NCI-H345 treated with DMSO at 0.1 percent for 48 hours (cell line): ENCODE measurements around the gene DPY19L3.
A peak's percentile ranks its signal among the peaks of the same experiment; 100 is the strongest.
"Not testable (repeated sequence)": the region's sequence is repeated elsewhere in the genome, so short reads cannot be mapped to it uniquely, and the experiment has no call there.

ENCODE experiments used
- DNase-seq: peaks from one replicate; lab custom pipeline; 2025; ENCODE audit not compliant: unreplicated experiment; lab: John Stamatoyannopoulos, UW

DPY19L3 gene

GRCh38 chr19:32438751-32439150 is 33.2 kb downstream of the DPY19L3 start:
- DNase-seq, result no peak

DNA sequence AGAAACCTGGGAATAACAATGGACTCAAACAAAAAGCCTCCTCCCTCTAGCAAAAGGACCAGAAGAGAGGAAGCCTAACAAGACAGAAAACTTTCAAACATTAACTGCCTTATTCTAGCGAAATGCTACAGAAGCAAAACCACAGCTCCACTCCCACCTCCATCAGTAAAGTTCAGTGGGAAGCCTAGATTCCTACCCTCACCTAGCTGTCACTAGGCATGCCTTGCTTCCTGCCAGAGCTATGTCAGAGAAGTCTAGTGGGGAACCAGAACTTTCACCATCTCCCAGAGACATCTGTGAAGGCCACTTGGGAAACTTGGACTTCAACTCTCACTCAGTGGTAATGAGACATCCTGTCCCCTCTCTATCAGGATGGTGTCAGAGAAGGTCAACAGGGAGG is 37.1 kb downstream of the DPY19L3 start:
- DNase-seq, result no peak

- not testable (repeated sequence) for DNase-seq
Observed at GRCh38 chr19:32447534-32447933, 42.0 kb downstream of the DPY19L3 start.

GRCh38 chr19:32448026-32448425 is 42.5 kb downstream of the DPY19L3 start:
- DNase-seq, result no peak

DNA sequence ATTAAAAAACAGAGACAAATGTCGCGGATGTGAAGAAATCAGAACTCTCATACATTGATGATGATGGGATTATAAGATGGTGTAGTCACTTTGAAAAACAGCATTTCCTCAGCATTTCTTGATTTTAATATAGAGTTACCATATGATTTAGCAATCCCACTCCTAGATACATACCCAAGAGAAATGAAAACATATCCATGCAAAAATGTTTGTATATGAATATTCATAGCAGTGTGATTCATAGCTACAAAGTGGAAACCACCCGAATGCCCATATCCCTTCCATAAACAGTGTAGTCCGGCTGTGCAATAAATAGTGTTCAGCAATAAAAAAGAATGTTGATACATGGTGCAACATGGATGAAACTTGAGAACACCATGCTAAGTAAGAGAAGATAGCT is 44.6 kb downstream of the DPY19L3 start:
- DNase-seq, result no peak

DNA sequence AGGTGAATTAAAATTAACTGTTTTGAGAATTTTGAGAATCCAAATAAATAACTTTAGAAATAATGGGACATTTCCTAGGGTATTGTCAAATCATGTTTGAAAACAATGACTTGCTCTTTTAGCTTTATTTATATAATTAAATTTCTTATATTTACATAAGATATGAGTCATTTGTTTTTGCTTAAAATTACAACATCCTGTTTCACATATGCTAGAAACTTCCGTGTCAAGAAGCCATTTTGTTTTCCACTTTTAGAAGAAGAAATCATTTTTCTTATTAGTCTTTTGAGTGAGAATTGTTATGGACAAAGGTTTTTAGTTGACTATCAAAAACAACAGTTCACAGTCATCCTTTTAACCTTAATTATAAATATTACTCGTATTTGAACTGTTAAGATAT is 48.2 kb downstream of the DPY19L3 start:
- DNase-seq, result no peak

- no peak for DNase-seq
Observed at GRCh38 chr19:32456406-32456805, 50.8 kb downstream of the DPY19L3 start.

GRCh38 chr19:32457571-32458158 is 52.1 kb downstream of the DPY19L3 start:
- no peak for DNase-seq

GRCh38 chr19:32458500-32459123 is 53.0 kb downstream of the DPY19L3 start:
- DNase-seq, result no peak

GRCh38 chr19:32459204-32459865 is 53.8 kb downstream of the DPY19L3 start:
- no peak for DNase-seq

DNA sequence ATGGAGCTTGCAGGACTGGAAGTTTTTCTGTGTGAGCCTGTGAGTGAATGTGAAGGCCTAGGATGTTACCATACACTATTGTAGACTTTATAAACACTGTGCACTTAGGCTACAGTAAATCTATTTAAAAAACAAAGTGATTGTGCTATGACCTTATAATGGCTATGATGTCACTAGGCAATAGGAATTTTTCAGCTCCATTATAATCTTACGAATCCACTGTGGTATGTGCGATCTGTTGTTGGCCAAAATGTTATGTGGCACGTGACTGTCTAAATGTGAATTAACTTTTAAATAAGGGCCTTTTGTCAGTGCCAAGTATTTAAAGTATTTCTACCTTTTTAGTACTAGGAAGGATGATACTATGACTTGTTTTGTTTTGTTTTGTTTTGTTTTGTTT is 54.9 kb downstream of the DPY19L3 start:
- no peak for DNase-seq

GRCh38 chr19:32464279-32464678 is 58.7 kb downstream of the DPY19L3 start:
- DNase-seq, result peak; percentile 59

DNA sequence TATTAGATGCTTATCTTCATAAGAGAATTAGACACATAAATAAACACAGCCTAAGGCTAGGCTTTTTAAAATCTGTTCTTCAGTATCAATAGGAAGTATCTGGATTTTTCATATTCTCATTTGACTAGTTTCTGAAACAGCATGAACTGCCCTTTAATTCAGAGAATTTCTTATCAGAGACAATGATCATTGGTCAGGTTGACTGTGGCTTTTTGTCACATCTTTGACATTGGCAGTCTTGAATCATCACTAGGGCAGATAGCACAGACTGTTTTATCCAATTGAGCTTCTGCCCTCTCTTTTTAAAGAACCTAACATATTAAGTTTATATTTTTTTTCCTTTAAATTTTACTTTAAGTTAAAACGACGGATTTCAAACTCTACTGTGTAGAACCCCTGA is 59.6 kb downstream of the DPY19L3 start:
- no peak for DNase-seq

GRCh38 chr19:32469795-32470194 is 64.2 kb downstream of the DPY19L3 start:
- DNase-seq, result no peak

DNA sequence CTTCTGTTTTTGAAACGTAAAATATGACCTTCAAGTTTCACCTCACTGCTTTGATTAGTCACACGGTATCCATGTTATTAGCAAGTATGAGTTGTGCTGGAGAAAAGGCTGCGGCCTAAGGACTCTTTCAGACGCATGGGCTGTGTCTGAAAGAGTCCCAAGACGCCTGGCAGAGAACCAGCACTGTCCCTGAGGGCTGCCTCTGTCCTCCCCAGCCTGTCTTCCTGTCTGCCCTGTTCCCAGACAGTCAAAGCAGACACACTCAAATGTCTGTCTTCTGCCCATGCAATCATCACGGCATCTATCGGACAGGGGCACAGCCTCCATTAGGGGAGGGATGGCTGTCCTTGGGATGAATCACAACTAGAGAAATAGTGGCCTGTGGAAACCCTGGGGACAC is 65.5 kb downstream of the DPY19L3 start:
- no peak for DNase-seq

DNA sequence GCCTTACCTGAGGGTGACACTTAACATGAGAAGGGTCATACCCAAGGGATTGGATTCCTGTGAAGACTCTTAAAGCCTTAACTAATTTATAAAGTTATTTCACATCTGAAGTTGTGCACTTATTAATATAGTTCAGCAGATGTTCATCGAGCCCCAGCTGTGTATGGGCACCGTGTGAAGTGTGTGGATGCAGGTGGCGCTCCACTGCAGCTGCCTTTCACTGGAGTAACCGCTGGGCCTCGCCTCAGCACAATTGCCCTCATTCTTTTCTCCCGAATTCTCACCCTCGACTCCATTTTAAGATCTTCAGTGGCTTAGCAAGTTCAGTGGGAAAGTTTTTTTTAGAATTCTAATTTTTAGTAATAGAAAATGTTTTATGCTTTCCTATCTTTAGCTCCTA is 66.2 kb downstream of the DPY19L3 start:
- no peak for DNase-seq

GRCh38 chr19:32475141-32476031 is 69.8 kb downstream of the DPY19L3 start:
- DNase-seq, result no peak

DNA sequence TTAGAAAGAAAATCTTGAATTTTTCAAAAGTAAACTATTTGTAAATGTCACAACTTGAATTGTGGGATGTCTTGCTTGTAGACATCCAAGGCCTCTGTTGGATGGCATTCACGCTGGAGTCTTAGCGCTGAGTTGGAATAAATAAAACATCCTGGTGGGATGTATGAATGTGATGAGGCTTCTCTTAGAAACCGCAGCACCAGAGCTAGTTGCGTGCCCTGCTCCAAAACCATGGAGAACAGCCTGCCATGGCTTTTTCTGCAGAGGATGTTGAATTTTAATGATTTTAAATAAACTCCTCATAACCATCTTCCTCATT is 70.4 kb downstream of the DPY19L3 start:
- no peak for DNase-seq

- no peak for DNase-seq
Observed at GRCh38 chr19:32480321-32480720, 74.8 kb downstream of the DPY19L3 start.

- no peak for DNase-seq
Observed at GRCh38 chr19:32483574-32483973, 78.0 kb downstream of the DPY19L3 start.

- no peak for DNase-seq
Observed at GRCh38 chr19:32489971-32490370, 84.4 kb downstream of the DPY19L3 start.

- no peak for DNase-seq
Observed at GRCh38 chr19:32497391-32497790, 91.8 kb downstream of the DPY19L3 start.
